ENCODE results near the gene CD276.
"Not testable (repeated sequence)": the region's sequence is repeated elsewhere in the genome, so short reads cannot be mapped to it uniquely, and the experiment has no call there.

CD276 gene

DNA sequence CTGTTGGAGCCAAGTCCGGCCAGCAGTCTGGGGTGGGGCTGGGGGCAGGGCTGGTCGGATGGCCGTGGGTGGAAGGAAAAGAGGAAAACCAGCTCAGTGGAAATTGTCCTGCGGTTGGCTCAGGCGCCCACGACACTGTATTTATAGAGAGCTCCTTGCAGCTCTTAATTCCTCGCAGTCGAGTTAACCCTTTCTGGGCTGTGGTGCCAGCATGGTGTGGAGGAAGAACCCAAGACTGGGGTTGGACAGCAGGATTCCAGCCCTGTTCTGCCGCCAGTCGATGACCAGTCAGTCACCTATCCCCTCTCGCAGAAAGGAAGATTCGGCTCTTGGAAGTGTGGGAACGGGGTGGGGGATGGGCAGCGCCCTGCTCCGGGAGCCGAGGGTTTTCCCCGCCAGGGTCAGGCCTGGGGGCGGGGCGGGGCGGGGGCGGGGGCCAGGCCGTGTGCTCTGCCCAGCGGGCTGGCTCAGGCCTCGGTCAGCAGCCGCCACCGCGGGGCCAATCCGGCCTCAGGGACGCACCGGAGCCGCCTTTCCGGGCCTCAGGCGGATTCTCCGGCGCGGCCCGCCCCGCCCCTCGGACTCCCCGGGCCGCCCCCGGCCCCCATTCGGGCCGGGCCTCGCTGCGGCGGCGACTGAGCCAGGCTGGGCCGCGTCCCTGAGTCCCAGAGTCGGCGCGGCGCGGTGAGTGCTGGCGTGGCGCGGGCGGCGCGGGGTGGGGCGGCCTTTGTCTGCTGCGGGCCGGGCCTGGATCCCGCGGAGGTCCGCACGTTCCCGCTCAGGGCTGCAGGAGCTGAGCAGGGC, at the start of gene CD276:
Gene CD276 (plus strand): TSS at position 607 of the 804 bp plus-strand sequence. CDS start 15,257 bp downstream, outside the sequence.
- Histone ChIP-seq H3K36me3 (ENCODE audit: control insufficient read depth, insufficient read depth, low read length) (no peaks in the 10 kb centered on the region), H3K27ac (ENCODE audit: low read depth, low read length) (peak within 1 kb of the TSS; percentile 90; the same call in 1 of the 2 replicates), H3K4me3 (ENCODE audit: low read depth, low read length) (peak within 1 kb of the TSS; percentile 92), H3K9me3 (ENCODE audit: control insufficient read depth, insufficient read depth, low read depth, low read length) (no peaks in the 10 kb centered on the region), H3K9ac (ENCODE audit: low read length) (peak within 1 kb of the TSS; percentile 83), H3K4me1 (ENCODE audit: control insufficient read depth, insufficient read depth, low read length) (peaks cover 31% of the 10 kb centered on the region), H3K27me3 (ENCODE audit: control insufficient read depth, insufficient read depth, low read length) (no peaks in the 10 kb centered on the region)

DNA sequence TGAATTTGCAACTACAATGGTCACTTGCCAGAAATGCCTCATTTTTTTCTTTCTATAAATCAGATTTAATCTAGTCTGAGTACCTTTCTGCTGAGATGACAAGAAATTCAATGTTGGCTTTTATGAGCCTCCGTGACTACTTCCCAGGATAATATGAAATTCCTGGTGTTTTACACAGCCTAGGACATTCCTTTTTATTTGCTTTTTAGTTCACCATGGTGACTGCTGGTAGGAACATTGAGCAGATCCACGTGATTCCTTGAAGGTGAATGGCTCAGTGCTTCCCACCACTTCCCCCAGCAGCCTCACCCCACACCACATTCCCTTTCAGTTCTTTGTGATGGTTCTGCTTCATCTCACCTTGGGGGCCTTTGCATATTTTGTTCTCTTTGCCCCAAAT, 46.7 kb upstream of the CD276 start:
- no peaks in the 10 kb centered on the region for H3K36me3 ChIP-seq (ENCODE audit: control insufficient read depth, insufficient read depth, low read length)
- H3K27me3 ChIP-seq (ENCODE audit: control insufficient read depth, insufficient read depth, low read length) = no peaks in the 10 kb centered on the region; the same call in 1 of the 2 replicates
- peaks cover 8% of the 10 kb centered on the region; the same call in 1 of the 2 replicates for H3K9me3 ChIP-seq (ENCODE audit: control insufficient read depth, insufficient read depth, low read depth, low read length)
- no peak overlapping the region for H3K27ac ChIP-seq (ENCODE audit: low read depth, low read length)
- H3K9ac ChIP-seq (ENCODE audit: low read length) = no peak overlapping the region
- no peak overlapping the region for H3K4me3 ChIP-seq (ENCODE audit: low read depth, low read length)
- peaks cover 7% of the 10 kb centered on the region; the same call in 1 of the 2 replicates for H3K4me1 ChIP-seq (ENCODE audit: control insufficient read depth, insufficient read depth, low read length)

DNA sequence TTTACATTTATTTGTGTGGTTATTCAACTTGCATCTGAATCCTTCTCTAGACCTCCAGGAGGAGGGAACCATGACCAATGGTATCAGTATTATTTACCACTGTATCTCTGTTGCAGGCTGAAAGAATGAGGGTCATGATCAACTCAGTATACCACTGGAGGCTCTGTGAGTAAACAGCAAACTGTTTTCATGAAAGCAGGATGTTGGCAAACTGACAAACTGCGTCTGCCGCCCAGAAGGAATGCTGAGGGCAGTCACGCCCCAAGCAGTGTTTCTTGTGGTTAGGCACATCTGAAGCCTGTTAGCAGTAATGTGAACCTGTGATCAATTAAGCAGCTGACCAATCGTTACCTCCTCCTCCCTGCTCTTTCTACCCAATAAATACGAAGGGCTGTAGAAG, 44.7 kb upstream of the CD276 start:
- not testable (repeated sequence) for H3K4me1 ChIP-seq (ENCODE audit: control insufficient read depth, insufficient read depth, low read length); H3K9me3 ChIP-seq (ENCODE audit: control insufficient read depth, insufficient read depth, low read depth, low read length); H3K9ac ChIP-seq (ENCODE audit: low read length); H3K27ac ChIP-seq (ENCODE audit: low read depth, low read length); H3K4me3 ChIP-seq (ENCODE audit: low read depth, low read length); H3K27me3 ChIP-seq (ENCODE audit: control insufficient read depth, insufficient read depth, low read length); H3K36me3 ChIP-seq (ENCODE audit: control insufficient read depth, insufficient read depth, low read length)

DNA sequence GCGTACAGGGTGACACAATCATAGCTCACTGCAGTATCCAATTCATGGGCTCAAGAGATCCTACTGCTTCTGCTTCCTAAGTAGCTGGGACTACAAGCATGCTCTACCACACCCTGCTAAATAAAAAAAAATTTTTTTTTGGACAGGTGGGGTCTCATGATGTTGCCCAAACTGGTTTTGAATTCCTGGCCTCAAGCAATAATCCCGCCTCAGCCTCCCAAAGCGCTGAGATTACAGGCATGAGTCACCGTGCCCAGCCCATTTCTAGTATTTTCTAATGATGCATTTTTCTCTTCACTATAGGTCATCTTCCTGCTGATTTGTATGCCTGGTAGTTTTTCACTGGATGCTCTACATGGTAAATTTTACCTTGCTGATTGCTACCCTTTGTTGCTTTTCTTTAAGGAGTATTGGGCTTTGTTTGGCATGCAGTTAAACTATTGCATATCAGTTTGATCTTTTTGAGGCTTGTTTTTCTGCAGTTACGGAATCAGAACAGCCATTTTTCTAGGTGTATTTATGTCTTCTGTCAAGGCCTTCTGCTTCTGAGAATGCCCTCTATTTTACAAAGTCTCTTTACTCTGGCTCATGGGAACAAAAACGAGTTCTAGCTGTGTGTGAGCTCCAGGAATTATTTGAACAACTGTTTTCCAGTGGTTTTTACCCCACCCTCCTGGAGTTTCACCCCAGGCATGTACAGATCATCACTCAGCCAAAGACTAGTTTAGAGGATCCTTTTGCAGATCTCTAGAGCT, 36.7 kb upstream of the CD276 start:
- Histone ChIP-seq H3K9me3 (ENCODE audit: control insufficient read depth, insufficient read depth, low read depth, low read length) (no peaks in the 10 kb centered on the region), H3K36me3 (ENCODE audit: control insufficient read depth, insufficient read depth, low read length) (no peaks in the 10 kb centered on the region), H3K4me3 (ENCODE audit: low read depth, low read length) (no peak overlapping the region), H3K9ac (ENCODE audit: low read length) (no peak overlapping the region), H3K4me1 (ENCODE audit: control insufficient read depth, insufficient read depth, low read length) (no peaks in the 10 kb centered on the region; the same call in 1 of the 2 replicates), H3K27ac (ENCODE audit: low read depth, low read length) (no peak overlapping the region), H3K27me3 (ENCODE audit: control insufficient read depth, insufficient read depth, low read length) (no peaks in the 10 kb centered on the region)

DNA sequence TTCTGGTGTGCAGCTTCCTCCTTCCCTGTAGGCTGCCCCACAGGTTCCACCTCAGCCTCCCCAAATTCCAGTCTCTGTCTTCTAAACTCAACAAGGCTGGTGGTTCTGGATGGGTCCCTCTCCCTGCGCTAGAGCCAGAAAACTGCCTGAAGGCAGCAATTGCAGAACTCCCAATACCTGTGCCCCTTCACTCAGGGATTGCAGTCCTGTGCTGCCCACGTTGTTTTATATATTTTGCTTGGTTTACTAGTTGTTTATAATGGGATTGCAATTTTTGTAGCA, 36.2 kb upstream of the CD276 start:
- Histone ChIP-seq H3K4me1 (ENCODE audit: control insufficient read depth, insufficient read depth, low read length) (no peaks in the 10 kb centered on the region; the same call in 1 of the 2 replicates), H3K27me3 (ENCODE audit: control insufficient read depth, insufficient read depth, low read length) (no peaks in the 10 kb centered on the region), H3K9ac (ENCODE audit: low read length) (no peak overlapping the region), H3K4me3 (ENCODE audit: low read depth, low read length) (no peak overlapping the region), H3K27ac (ENCODE audit: low read depth, low read length) (no peak overlapping the region), H3K36me3 (ENCODE audit: control insufficient read depth, insufficient read depth, low read length) (no peaks in the 10 kb centered on the region), H3K9me3 (ENCODE audit: control insufficient read depth, insufficient read depth, low read depth, low read length) (no peaks in the 10 kb centered on the region)

DNA sequence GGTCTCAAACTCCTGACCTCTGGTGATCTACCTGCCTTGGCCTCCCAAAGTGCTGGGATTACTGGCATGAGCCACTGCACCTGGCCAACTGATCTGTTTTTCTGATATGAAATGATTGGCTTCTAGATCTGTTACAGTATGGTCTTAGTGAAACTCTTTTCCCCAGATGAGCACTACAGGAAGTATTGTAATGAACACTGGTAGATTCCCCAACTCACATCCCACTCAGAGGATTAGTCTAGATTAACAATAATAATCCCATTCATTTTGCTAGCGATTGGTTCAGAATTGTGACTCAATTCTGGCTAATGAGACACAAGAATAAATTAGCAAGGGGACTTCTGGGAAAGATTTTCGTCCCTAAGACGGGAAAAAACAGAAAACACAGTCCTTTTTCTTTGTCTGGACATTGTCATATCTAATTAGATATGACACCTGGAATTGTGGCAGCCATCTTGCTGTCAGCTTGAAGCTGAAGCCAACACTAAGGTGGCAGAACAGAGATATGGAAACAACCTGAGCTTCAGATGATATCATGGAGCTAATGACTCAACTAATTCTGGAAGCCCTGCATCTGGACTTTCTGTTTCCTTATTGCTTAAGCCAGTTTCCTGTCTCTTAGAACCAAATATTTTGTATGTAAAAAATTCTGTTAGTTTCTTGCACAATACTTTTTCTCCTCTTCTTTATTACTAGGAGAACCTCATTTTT, 33.6 kb upstream of the CD276 start:
- Histone ChIP-seq H3K27me3 (ENCODE audit: control insufficient read depth, insufficient read depth, low read length) (no peaks in the 10 kb centered on the region), H3K27ac (ENCODE audit: low read depth, low read length) (no peak overlapping the region), H3K4me1 (ENCODE audit: control insufficient read depth, insufficient read depth, low read length) (no peaks in the 10 kb centered on the region; the same call in 1 of the 2 replicates), H3K9ac (ENCODE audit: low read length) (no peak overlapping the region), H3K4me3 (ENCODE audit: low read depth, low read length) (no peak overlapping the region), H3K9me3 (ENCODE audit: control insufficient read depth, insufficient read depth, low read depth, low read length) (no peaks in the 10 kb centered on the region), H3K36me3 (ENCODE audit: control insufficient read depth, insufficient read depth, low read length) (no peaks in the 10 kb centered on the region)

DNA sequence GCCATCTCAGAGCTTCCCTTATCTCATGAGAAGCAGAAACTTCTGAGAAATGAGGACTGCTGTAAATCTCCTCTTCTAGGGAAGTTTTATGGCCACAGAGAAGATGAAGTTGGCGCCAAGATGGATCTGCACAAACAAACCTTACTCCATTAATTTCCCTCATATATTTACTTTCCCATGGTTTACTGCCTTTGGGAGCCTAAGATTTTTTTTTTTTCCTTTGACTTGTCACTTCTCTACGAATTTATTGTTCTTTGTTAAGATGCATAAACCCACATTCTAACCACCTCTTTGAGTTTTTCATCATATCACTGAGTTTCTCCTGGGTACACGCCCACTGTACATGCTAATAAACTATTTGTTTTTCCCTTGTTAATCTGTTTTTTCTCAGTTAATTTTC, 29.5 kb upstream of the CD276 start:
- Histone ChIP-seq H3K4me1 (ENCODE audit: control insufficient read depth, insufficient read depth, low read length) (no peaks in the 10 kb centered on the region), H3K27ac (ENCODE audit: low read depth, low read length) (no peak overlapping the region), H3K36me3 (ENCODE audit: control insufficient read depth, insufficient read depth, low read length) (no peaks in the 10 kb centered on the region), H3K27me3 (ENCODE audit: control insufficient read depth, insufficient read depth, low read length) (no peaks in the 10 kb centered on the region), H3K9me3 (ENCODE audit: control insufficient read depth, insufficient read depth, low read depth, low read length) (no peaks in the 10 kb centered on the region), H3K4me3 (ENCODE audit: low read depth, low read length) (no peak overlapping the region), H3K9ac (ENCODE audit: low read length) (no peak overlapping the region)

DNA sequence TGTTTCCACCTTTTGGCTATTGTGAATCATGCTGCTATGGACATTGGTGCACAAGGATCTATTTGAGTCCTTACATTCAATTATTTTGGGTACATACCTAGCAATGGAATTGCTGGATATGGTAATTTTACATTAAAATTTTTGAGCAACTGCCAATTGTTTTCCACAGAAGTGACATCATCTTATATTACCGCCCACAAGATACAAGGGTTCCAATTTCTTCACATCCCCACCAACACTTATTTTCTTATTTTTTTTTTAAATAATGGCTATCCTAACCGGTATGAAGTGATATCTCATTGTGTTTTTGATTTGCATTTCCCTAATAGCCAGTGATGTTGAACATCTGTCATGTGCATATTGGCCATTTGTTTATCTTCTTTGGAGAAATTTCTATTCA, 28.5 kb upstream of the CD276 start:
- Histone ChIP-seq H3K9me3 (ENCODE audit: control insufficient read depth, insufficient read depth, low read depth, low read length) (no peaks in the 10 kb centered on the region), H3K36me3 (ENCODE audit: control insufficient read depth, insufficient read depth, low read length) (no peaks in the 10 kb centered on the region), H3K27me3 (ENCODE audit: control insufficient read depth, insufficient read depth, low read length) (no peaks in the 10 kb centered on the region), H3K4me3 (ENCODE audit: low read depth, low read length) (no peak overlapping the region), H3K9ac (ENCODE audit: low read length) (no peak overlapping the region), H3K4me1 (ENCODE audit: control insufficient read depth, insufficient read depth, low read length) (no peaks in the 10 kb centered on the region), H3K27ac (ENCODE audit: low read depth, low read length) (no peak overlapping the region)

DNA sequence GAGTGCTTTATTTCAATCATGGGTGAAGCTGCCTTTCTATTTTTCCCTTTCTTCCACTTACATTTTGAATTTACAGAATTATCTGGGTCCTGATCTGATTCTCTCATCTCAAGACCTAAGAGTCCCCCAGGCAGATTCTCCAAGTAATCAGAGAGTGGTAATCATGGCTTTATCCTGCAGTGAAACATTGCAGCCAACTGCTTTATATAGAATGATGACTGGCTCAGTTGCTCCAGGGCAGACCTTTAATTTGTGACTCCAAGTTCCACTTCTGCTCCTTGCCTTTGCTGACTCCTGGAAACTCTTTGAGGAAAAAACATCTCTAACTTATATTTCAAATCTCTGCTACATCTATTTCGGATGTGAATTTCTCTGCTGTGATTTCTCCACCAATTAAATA, 25.5 kb upstream of the CD276 start:
- Histone ChIP-seq H3K4me1 (ENCODE audit: control insufficient read depth, insufficient read depth, low read length) (no peaks in the 10 kb centered on the region), H3K9me3 (ENCODE audit: control insufficient read depth, insufficient read depth, low read depth, low read length) (no peaks in the 10 kb centered on the region; the same call in 1 of the 2 replicates), H3K36me3 (ENCODE audit: control insufficient read depth, insufficient read depth, low read length) (no peaks in the 10 kb centered on the region), H3K27ac (ENCODE audit: low read depth, low read length) (no peak overlapping the region), H3K27me3 (ENCODE audit: control insufficient read depth, insufficient read depth, low read length) (no peaks in the 10 kb centered on the region), H3K9ac (ENCODE audit: low read length) (no peak overlapping the region), H3K4me3 (ENCODE audit: low read depth, low read length) (no peak overlapping the region)

DNA sequence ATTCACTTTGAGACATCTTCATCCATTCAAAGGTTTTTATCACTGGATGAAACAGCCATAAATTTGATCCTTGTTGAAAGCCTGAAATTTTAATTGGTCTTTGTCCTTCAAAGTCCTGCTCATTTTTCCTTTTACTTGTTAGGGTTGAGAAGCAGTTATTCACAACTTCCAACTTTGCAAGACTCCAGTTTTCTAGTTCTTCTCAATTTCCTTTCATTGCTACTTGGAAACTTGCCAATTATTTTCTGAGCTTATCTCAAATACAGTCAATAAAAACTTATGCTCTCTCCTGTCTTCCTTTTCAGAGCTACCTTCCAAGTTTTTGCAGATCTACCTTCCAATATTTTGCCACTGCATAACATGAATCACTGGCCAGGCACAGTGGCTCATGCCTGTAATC, 23.7 kb upstream of the CD276 start:
- H3K4me3 ChIP-seq (ENCODE audit: low read depth, low read length) = no peak overlapping the region
- H3K9ac ChIP-seq (ENCODE audit: low read length) = no peak overlapping the region
- H3K9me3 ChIP-seq (ENCODE audit: control insufficient read depth, insufficient read depth, low read depth, low read length) = no peaks in the 10 kb centered on the region; the same call in 1 of the 2 replicates
- H3K4me1 ChIP-seq (ENCODE audit: control insufficient read depth, insufficient read depth, low read length) = no peaks in the 10 kb centered on the region
- H3K27me3 ChIP-seq (ENCODE audit: control insufficient read depth, insufficient read depth, low read length) = no peaks in the 10 kb centered on the region
- no peak overlapping the region for H3K27ac ChIP-seq (ENCODE audit: low read depth, low read length)
- H3K36me3 ChIP-seq (ENCODE audit: control insufficient read depth, insufficient read depth, low read length) = no peaks in the 10 kb centered on the region

DNA sequence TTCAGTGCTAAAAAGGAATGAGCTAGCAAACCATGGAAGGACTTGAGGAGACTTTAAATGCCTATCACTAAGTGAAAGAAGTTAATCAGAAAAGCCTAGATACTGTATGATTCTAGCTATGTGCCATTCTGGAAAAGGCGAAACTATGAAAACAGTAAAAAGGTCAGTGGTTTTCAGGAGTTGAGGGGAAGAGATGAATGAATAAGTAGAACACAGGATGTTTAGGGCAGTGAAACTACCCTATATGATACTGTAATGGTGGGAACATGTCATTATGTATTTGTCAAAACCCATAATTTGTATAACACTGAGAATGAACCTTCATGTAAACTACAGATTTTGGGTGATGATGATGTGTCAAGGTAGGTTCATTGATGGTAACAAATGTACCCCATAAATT, 9.6 kb upstream of the CD276 start:
- Histone ChIP-seq H3K36me3 (ENCODE audit: control insufficient read depth, insufficient read depth, low read length) (no peaks in the 10 kb centered on the region), H3K27me3 (ENCODE audit: control insufficient read depth, insufficient read depth, low read length) (no peaks in the 10 kb centered on the region), H3K9me3 (ENCODE audit: control insufficient read depth, insufficient read depth, low read depth, low read length) (no peaks in the 10 kb centered on the region), H3K27ac (ENCODE audit: low read depth, low read length) (no peak overlapping the region), H3K9ac (ENCODE audit: low read length) (no peak overlapping the region), H3K4me3 (ENCODE audit: low read depth, low read length) (no peak overlapping the region), H3K4me1 (ENCODE audit: control insufficient read depth, insufficient read depth, low read length) (peaks cover 3% of the 10 kb centered on the region; the same call in 1 of the 2 replicates)
